HepG2 (cell line): ENCODE measurements around the gene ADGRG6. TPM values are rescaled to one million over a fixed set of nuclear protein-coding genes. Genes with fewer than 3 reads are reported as not detected.

Experiments
- ETV5 ChIP-seq: IDR thresholded peaks from 2 replicates; pipeline ENCODE4 v1.6.1; 2018; ENCODE audit warnings: missing biosample characterization, missing genetic modification reagents, inconsistent platforms, borderline replicate concordance
- GABPA ChIP-seq, 2 experiments: IDR thresholded peaks; 2 replicates each; pipeline ENCODE4 v1.6.1; 2011 to 2016; ENCODE audit warnings: low read depth in 2 of 2, low read length in 1 of 2, missing biosample characterization in 1 of 2, missing genetic modification characterization in 1 of 2
- HDAC1 ChIP-seq: sonication (generic); formaldehyde crosslinking; IDR thresholded peaks from 2 replicates; pipeline ENCODE4 v1.5.1; 2020; ENCODE audit warnings: mild to moderate bottlenecking, missing genetic modification reagents
- KDM3A ChIP-seq: IDR thresholded peaks from 2 replicates; pipeline ENCODE4 v1.6.1; 2018; ENCODE audit warnings: low read depth, missing compliant biosample characterization
- PAXIP1 ChIP-seq: sonication (generic); formaldehyde crosslinking; conservative IDR thresholded peaks from 2 replicates; pipeline ENCODE4 v1.4.0; 2020; ENCODE audit warnings: mild to moderate bottlenecking, missing genetic modification reagents, moderate library complexity
- SATB2 ChIP-seq: sonication (generic); formaldehyde crosslinking; IDR thresholded peaks from 2 replicates; pipeline ENCODE4 v1.5.0; 2020; ENCODE audit warnings: missing genetic modification reagents
- TBX3 ChIP-seq: fragments of 450-650 bp; IDR thresholded peaks from 2 replicates; pipeline ENCODE4 v1.6.1; 2017; ENCODE audit warnings: antibody characterized with exemption, mild to moderate bottlenecking, inconsistent platforms, borderline replicate concordance
- WIZ ChIP-seq: sonication (generic); formaldehyde crosslinking; IDR thresholded peaks from 2 replicates; pipeline ENCODE4 v1.5.1; 2020; ENCODE audit warnings: mild to moderate bottlenecking, missing genetic modification reagents
- ZMAT3 ChIP-seq: sonication (generic); formaldehyde crosslinking; conservative IDR thresholded peaks from 2 replicates; pipeline ENCODE4 v1.7.0; 2021; ENCODE audit warnings: missing genetic modification reagents
- ZNF414 ChIP-seq: sonication (generic); formaldehyde crosslinking; IDR thresholded peaks from 2 replicates; pipeline ENCODE4 v1.5.0; 2020; ENCODE audit warnings: missing genetic modification reagents
- ZNF672 ChIP-seq: sonication (generic); formaldehyde crosslinking; IDR thresholded peaks from 2 replicates; pipeline ENCODE4 v1.8.1; 2022; ENCODE audit warnings: missing genetic modification reagents
- ZNF709 ChIP-seq: sonication (generic); formaldehyde crosslinking; IDR thresholded peaks from 2 replicates; pipeline ENCODE4 v1.5.0; 2020; ENCODE audit warnings: mild to moderate bottlenecking, missing genetic modification reagents
- polyA plus RNA-seq, 8 experiments: library from polyadenylated mRNA; depleted of rRNA in 3 of 8; stranded (reverse) in 7 of 8; unstranded in 1 of 8; fragments of >200 nt; fragmentation: Illumina TruSeq in 4 of 8; extraction: Trizol in 4 of 8; gene quantifications; 2 replicates each; pipeline versions ENCODE4 v1.2.1 to v1.2.3, GENCODE V29; 2011 to 2016; ENCODE audit warnings: low read depth in 4 of 8, missing spikeins in 1 of 8, mixed read lengths in 1 of 8; ENCODE audit not compliant: insufficient read depth in 1 of 8
- total RNA-seq, 5 experiments: library from RNA; depleted of rRNA; stranded (reverse); fragments of >200 nt; fragmentation: Illumina TruSeq; extraction: Trizol; gene quantifications; 2 replicates each; pipeline ENCODE4 v1.2.3, GENCODE V29; 2016; ENCODE audit warnings: low read depth in 1 of 5
- TF ChIP-seq, protein P1 (sequence below): sonication (generic); formaldehyde crosslinking; IDR thresholded peaks from 2 replicates; pipeline ENCODE4 v1.4.0; 2020; ENCODE audit warnings: missing genetic modification reagents
- TF ChIP-seq, protein P2 (sequence below): IDR thresholded peaks from 2 replicates; pipeline ENCODE4 v1.6.1; 2012; ENCODE audit warnings: low read depth, low read length, improper control_type of control experiment
- TF ChIP-seq, protein P3 (sequence below): sonication (generic); formaldehyde crosslinking; IDR thresholded peaks from 2 replicates; pipeline ENCODE4 v1.4.0; 2020; ENCODE audit warnings: missing genetic modification reagents
- TF ChIP-seq, protein P4 (sequence below): sonication (generic); formaldehyde crosslinking; IDR thresholded peaks from 2 replicates; pipeline ENCODE4 v1.4.0; 2020; ENCODE audit warnings: missing genetic modification reagents
- TF ChIP-seq, protein P5 (sequence below): sonication (generic); formaldehyde crosslinking; IDR thresholded peaks from 2 replicates; pipeline ENCODE4 v1.4.0; 2020; ENCODE audit warnings: missing genetic modification reagents, low read depth, mild to moderate bottlenecking, borderline replicate concordance

ADGRG6 gene
- total and polyA plus RNA-seq, 2 of the 13 experiments (the other 11 are each of a cell fraction or from before 2014, with no cell fraction given), result 129 to 249 TPM

DNA sequence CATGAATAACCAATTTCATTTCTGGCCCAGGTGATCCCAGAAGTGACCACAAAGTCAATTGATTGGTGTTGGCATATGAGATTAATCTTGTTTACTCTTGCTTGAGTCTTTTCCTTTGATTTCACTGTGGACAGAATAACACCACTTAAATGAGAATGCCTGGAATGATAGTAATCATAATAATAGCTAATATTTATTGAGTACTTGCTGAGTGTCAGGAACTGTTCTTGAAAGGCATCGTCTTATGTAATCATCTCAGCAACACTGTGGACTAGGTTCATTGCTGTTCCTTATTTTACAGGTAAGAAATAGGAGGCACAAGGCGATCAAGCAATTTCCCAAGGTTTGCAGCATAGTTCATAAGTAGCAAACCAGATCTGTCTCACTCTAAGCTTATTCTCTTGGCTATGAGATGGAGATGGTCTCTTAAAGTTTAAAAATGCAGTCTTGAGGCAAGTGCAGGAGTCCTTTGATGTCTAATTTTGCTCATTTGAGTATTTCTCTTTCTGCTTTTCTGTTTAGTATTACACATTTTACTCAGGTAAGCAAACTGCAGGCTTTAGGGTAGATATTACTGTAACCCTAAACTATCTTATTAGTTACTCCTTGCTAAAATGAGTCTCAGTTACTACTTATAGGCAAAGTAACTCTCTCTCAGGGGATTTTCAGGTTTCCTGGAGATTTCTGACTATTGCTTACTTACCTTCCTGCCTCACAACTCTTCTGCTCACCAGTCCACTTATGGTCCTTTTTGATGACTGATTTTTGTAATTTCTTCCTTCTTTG, 6.3 kb downstream of the ADGRG6 start (continued):
- TF ChIP-seq, protein P1, sequence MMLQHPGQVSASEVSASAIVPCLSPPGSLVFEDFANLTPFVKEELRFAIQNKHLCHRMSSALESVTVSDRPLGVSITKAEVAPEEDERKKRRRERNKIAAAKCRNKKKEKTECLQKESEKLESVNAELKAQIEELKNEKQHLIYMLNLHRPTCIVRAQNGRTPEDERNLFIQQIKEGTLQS (CRISPR knock-in tag), result 0 out of 2 replicates have a peak, but pooled peaks have one; percentile 33
- TF ChIP-seq ZNF709 (no peak), SATB2 (CRISPR knock-in tag) (peak; percentile 99), ZNF672 (CRISPR knock-in tag) (no peak), ETV5 (CRISPR knock-in tag) (peak; percentile 67; the same call in 1 of the 2 replicates), TBX3 (peak; percentile 100), GABPA (IDR thresholded peaks at IDR 0.05; ENCODE audit: low read depth, low read length) (no peak), GABPA (CRISPR knock-in tag; IDR thresholded peaks at IDR 0.05; ENCODE audit: low read depth) (peak; percentile 47; the same call in 1 of the 2 replicates), ZMAT3 (no peak), HDAC1 (CRISPR knock-in tag) (peak; percentile 86), ZNF414 (CRISPR knock-in tag) (peak; percentile 82; the same call in 1 of the 2 replicates), KDM3A (CRISPR knock-in tag) (0 out of 2 replicates have a peak, but pooled peaks have one; percentile 22), PAXIP1 (CRISPR knock-in tag) (peak; percentile 85), WIZ (CRISPR knock-in tag) (no peak)
- TF ChIP-seq, protein P2, sequence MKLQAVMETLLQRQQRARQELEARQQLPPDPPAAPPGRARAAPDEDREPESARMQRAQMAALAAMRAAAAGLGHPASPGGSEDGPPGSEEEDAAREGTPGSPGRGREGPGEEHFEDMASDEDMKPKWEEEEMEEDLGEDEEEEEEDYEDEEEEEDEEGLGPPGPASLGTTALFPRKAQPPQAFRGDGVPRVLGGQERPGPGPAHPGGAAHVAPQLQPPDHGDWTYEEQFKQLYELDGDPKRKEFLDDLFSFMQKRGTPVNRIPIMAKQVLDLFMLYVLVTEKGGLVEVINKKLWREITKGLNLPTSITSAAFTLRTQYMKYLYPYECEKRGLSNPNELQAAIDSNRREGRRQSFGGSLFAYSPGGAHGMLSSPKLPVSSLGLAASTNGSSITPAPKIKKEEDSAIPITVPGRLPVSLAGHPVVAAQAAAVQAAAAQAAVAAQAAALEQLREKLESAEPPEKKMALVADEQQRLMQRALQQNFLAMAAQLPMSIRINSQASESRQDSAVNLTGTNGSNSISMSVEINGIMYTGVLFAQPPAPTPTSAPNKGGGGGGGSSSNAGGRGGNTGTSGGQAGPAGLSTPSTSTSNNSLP, result peak; percentile 98
- TF ChIP-seq, protein P3, sequence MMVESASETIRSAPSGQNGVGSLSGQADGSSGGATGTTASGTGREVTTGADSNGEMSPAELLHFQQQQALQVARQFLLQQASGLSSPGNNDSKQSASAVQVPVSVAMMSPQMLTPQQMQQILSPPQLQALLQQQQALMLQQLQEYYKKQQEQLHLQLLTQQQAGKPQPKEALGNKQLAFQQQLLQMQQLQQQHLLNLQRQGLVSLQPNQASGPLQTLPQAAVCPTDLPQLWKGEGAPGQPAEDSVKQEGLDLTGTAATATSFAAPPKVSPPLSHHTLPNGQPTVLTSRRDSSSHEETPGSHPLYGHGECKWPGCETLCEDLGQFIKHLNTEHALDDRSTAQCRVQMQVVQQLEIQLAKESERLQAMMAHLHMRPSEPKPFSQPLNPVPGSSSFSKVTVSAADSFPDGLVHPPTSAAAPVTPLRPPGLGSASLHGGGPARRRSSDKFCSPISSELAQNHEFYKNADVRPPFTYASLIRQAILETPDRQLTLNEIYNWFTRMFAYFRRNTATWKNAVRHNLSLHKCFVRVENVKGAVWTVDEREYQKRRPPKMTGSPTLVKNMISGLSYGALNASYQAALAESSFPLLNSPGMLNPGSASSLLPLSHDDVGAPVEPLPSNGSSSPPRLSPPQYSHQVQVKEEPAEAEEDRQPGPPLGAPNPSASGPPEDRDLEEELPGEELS (CRISPR knock-in tag), result peak; percentile 92
- TF ChIP-seq, protein P4, sequence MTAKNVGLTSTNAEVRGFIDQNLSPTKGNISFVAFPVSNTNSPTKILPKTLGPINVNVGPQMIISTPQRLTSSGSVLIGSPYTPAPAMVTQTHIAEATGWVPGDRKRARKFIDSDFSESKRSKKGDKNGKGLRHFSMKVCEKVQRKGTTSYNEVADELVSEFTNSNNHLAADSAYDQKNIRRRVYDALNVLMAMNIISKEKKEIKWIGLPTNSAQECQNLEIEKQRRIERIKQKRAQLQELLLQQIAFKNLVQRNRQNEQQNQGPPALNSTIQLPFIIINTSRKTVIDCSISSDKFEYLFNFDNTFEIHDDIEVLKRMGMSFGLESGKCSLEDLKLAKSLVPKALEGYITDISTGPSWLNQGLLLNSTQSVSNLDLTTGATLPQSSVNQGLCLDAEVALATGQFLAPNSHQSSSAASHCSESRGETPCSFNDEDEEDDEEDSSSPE (CRISPR knock-in tag), result no peak
- TF ChIP-seq, protein P5, sequence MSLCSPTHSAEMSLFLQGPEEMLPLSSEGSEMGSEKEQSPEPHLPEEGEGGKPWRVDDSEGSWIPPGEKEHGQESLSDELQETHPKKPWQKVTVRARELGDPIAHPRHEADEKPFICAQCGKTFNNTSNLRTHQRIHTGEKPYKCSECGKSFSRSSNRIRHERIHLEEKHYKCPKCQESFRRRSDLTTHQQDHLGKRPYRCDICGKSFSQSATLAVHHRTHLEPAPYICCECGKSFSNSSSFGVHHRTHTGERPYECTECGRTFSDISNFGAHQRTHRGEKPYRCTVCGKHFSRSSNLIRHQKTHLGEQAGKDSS (CRISPR knock-in tag), result no peak
